Measurements from ENCODE around the gene TECPR2.
"Not testable (repeated sequence)": the region's sequence is repeated elsewhere in the genome, so short reads cannot be mapped to it uniquely, and the experiment has no call there.

The TECPR2 gene

DNA sequence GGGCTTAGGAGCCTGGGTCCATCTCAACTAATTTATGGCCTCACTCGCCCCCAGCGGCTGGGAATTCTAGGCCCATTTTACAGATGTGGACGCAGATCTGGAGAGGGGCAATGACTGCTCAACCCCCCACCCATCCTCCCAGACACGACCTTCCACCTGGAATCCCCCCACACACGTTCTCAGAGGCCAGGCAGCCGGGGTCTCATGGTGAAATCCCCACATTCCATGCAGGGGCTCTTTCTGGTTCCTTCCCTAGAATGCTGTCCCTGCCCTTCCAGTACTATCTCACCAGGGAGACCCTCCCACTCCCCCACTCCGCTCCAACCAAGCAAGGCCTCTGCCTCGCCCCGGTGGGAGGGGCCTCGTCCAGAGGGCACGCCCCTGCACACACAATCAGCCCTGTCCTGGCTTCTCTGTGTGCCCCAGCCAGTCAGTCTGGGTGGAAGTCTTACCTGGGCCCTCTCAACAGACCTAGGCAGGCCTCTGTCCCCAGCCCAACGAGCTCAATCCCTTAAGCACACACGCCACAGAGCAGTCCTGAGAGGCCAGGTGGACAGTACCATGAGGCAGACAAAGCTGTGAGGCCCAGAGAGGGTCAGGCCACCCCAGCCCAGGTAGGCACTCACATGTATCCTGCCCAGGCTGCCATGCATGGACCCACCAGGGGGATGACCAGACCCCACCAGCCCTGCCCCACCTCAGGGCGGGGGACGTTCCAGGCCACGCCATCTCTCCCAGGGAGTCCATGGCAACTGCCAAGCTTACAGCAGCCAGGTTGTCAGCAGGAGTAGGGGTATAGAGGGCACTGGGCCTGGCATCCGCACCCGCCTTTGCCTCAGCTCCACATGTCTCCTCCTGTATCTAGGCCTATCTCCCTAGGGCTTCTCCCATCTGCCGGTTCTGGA lies 148.1 kb downstream of the TECPR2 start:
- DNase-seq = peak; percentile 55
- Mint-ChIP-seq H3K27me3 (peaks cover 11% of the 10 kb centered on the region), H3K36me3 (ENCODE audit: low read depth) (peaks cover 5% of the 10 kb centered on the region), H3K4me3 (peak overlapping the region; percentile 76), H3K9me3 (no peaks in the 10 kb centered on the region), H3K27ac (no peak overlapping the region), H3K4me1 (ENCODE audit: low read depth) (peaks cover 17% of the 10 kb centered on the region)

DNA sequence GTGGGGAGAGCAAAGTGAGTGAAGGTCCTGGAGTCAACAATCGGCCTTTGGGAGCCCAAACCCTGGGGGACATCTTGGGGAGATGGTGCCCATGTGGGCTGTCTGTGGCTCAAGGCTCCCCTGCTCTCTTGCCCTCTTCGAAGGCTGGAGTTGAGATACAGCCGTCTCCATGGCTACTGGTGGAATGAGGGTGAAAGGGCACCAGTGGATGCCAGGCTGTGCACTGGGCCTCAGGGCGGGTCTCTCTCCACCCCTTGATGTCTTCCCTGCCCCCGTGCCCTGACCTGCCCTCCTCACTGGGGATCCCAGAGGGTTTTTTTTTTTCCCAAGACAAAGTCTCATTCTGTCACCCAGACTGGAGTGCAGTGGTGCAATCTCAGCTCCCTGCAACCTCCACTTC lies 148.8 kb downstream of the TECPR2 start:
- no peak for DNase-seq
- Mint-ChIP-seq H3K4me1 (ENCODE audit: low read depth) (peaks cover 20% of the 10 kb centered on the region), H3K27ac (no peak overlapping the region)

DNA sequence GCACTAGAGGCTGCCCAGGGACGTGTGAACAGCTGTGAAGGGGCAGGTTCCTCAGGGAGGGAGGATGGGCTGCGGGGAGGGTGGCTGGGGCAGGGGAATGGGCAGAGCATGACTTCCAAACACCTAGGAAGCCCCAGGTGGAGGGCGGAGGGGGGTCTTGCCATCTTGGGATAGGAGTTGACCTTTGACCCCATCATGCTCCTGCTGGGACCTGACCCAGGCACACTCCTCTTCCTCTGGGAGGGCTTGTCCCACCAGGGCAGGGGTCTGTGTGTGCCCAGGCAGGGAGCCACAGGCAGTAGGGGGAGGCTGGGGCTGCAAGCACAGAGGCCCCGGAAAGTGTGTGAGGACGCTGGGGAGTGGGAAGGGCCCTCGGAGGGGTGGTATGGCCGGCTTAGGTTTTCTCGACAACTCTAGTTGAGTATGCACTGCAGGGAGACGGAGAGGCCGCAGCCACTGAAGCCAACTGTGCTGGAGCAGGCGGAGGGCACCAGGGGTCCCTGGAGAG lies 150.1 kb downstream of the TECPR2 start:
- H3K27ac Mint-ChIP-seq = no peak overlapping the region
- H3K36me3 Mint-ChIP-seq (ENCODE audit: low read depth) = no peaks in the 10 kb centered on the region
- no peak for DNase-seq
- peaks cover 20% of the 10 kb centered on the region for H3K27me3 Mint-ChIP-seq
- no peaks in the 10 kb centered on the region for H3K9me3 Mint-ChIP-seq
- peaks cover 20% of the 10 kb centered on the region for H3K4me1 Mint-ChIP-seq (ENCODE audit: low read depth)
- no peak overlapping the region for H3K4me3 Mint-ChIP-seq

More for the DNA sequence above, 148.8 kb downstream of the TECPR2 start:
- Mint-ChIP-seq H3K9me3 (no peaks in the 10 kb centered on the region), H3K36me3 (ENCODE audit: low read depth) (peaks cover 3% of the 10 kb centered on the region), H3K4me3 (no peak overlapping the region), H3K27me3 (peaks cover 15% of the 10 kb centered on the region)

GRCh38 chr14:102513899-102514772 lies 151.4 kb downstream of the TECPR2 start:
- no peaks in the 10 kb centered on the region for H3K9me3 Mint-ChIP-seq
- H3K4me1 Mint-ChIP-seq (ENCODE audit: low read depth) = peaks cover 16% of the 10 kb centered on the region
- H3K27ac Mint-ChIP-seq = no peak overlapping the region
- H3K36me3 Mint-ChIP-seq (ENCODE audit: low read depth) = no peaks in the 10 kb centered on the region
- no peak overlapping the region for H3K4me3 Mint-ChIP-seq
- peaks cover 28% of the 10 kb centered on the region for H3K27me3 Mint-ChIP-seq
- DNase-seq = no peak

GRCh38 chr14:102514987-102515733 lies 152.4 kb downstream of the TECPR2 start:
- no peak overlapping the region for H3K27ac Mint-ChIP-seq
- no peak for DNase-seq
- peaks cover 15% of the 10 kb centered on the region for H3K4me1 Mint-ChIP-seq (ENCODE audit: low read depth)
- peaks cover 28% of the 10 kb centered on the region for H3K27me3 Mint-ChIP-seq
- no peaks in the 10 kb centered on the region for H3K36me3 Mint-ChIP-seq (ENCODE audit: low read depth)
- H3K4me3 Mint-ChIP-seq = no peak overlapping the region
- no peaks in the 10 kb centered on the region for H3K9me3 Mint-ChIP-seq

DNA sequence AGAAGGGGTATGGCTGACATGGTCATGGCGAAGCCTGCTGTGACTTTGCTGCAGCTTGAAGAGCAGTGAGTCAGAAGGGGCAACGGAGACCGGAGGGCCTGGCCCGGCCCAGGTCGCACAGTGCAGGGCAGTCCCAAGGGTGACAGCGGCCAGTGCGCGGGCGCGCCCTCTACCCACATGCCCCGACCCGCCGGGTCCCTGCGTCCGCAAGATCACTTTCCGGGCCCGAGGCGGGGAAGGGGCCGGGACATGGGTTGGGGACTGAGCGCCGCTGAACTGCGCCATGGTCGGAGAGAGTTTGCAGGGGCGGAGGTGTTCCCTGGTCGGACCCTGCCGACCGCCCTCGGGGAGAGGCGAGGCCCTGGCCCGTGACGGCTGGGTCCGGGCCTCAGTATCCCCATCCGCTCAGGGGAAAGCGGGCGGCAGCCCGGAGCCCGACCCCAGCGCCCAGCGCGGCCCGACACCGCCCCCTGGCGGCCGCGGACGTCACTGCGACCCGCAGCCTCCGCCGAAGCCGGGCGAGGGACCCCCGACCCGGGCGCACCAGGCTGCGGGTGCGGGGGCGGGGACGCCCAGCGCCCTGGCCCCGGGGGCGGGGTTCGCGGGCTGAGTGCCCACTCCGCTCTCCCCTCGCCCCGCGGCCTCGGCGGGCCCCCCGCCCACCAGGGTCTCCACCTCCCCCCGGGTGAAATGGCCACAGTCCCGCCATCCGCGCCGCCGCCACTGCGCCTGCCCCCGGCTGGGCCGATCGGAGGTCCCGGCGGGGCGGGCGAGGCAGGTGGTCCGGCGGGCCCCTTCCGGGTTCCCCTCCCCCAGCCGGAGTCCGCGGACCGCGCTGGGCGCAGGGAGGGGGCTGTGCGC lies 154.0 kb downstream of the TECPR2 start:
- Mint-ChIP-seq H3K4me3 (peak overlapping the region; percentile 71), H3K27me3 (peaks cover 28% of the 10 kb centered on the region), H3K9me3 (no peaks in the 10 kb centered on the region), H3K4me1 (ENCODE audit: low read depth) (peaks cover 3% of the 10 kb centered on the region), H3K27ac (peak overlapping the region; percentile 50), H3K36me3 (ENCODE audit: low read depth) (no peaks in the 10 kb centered on the region)
- peak; percentile 85 for DNase-seq

GRCh38 chr14:102517392-102518062 lies 154.8 kb downstream of the TECPR2 start:
- DNase-seq = peak; percentile 40
- H3K36me3 Mint-ChIP-seq (ENCODE audit: low read depth) = no peaks in the 10 kb centered on the region
- H3K27me3 Mint-ChIP-seq = peaks cover 28% of the 10 kb centered on the region
- peaks cover 3% of the 10 kb centered on the region for H3K4me1 Mint-ChIP-seq (ENCODE audit: low read depth)
- H3K9me3 Mint-ChIP-seq = no peaks in the 10 kb centered on the region
- peak overlapping the region; percentile 64 for H3K4me3 Mint-ChIP-seq
- peak overlapping the region; percentile 57 for H3K27ac Mint-ChIP-seq

GRCh38 chr14:102518063-102518648 lies 155.4 kb downstream of the TECPR2 start:
- Mint-ChIP-seq H3K4me3 (peak overlapping the region; percentile 38), H3K36me3 (ENCODE audit: low read depth) (no peaks in the 10 kb centered on the region), H3K27ac (no peak overlapping the region), H3K27me3 (peaks cover 28% of the 10 kb centered on the region), H3K4me1 (ENCODE audit: low read depth) (peaks cover 6% of the 10 kb centered on the region), H3K9me3 (no peaks in the 10 kb centered on the region)
- no peak for DNase-seq

- peaks cover 23% of the 10 kb centered on the region for H3K27me3 Mint-ChIP-seq
- H3K4me3 Mint-ChIP-seq; H3K27ac Mint-ChIP-seq; H3K9me3 Mint-ChIP-seq; H3K36me3 Mint-ChIP-seq (ENCODE audit: low read depth); DNase-seq: not testable (repeated sequence)
- peaks cover 18% of the 10 kb centered on the region for H3K4me1 Mint-ChIP-seq (ENCODE audit: low read depth)
These were observed 157.0 kb downstream of the TECPR2 start for GRCh38 chr14:102519709-102520108.

GRCh38 chr14:102523200-102523568 lies 160.4 kb downstream of the TECPR2 start:
- Mint-ChIP-seq H3K27me3 (peaks cover 5% of the 10 kb centered on the region), H3K4me3 (peak overlapping the region; percentile 51), H3K4me1 (ENCODE audit: low read depth) (peaks cover 34% of the 10 kb centered on the region), H3K36me3 (ENCODE audit: low read depth) (no peaks in the 10 kb centered on the region), H3K27ac (peak overlapping the region; percentile 47), H3K9me3 (no peaks in the 10 kb centered on the region)
- DNase-seq = no peak

- Mint-ChIP-seq H3K27me3 (no peaks in the 10 kb centered on the region), H3K4me1 (ENCODE audit: low read depth) (peaks cover 34% of the 10 kb centered on the region), H3K36me3 (ENCODE audit: low read depth) (no peaks in the 10 kb centered on the region), H3K27ac (no peak overlapping the region), H3K4me3 (peak overlapping the region; percentile 75), H3K9me3 (no peaks in the 10 kb centered on the region)
- peak; percentile 42 for DNase-seq
These were observed 161.1 kb downstream of the TECPR2 start for GRCh38 chr14:102523569-102524450.
